Measurements from ENCODE around the gene TCIRG1.

- TF ChIP-seq, protein P1, sequence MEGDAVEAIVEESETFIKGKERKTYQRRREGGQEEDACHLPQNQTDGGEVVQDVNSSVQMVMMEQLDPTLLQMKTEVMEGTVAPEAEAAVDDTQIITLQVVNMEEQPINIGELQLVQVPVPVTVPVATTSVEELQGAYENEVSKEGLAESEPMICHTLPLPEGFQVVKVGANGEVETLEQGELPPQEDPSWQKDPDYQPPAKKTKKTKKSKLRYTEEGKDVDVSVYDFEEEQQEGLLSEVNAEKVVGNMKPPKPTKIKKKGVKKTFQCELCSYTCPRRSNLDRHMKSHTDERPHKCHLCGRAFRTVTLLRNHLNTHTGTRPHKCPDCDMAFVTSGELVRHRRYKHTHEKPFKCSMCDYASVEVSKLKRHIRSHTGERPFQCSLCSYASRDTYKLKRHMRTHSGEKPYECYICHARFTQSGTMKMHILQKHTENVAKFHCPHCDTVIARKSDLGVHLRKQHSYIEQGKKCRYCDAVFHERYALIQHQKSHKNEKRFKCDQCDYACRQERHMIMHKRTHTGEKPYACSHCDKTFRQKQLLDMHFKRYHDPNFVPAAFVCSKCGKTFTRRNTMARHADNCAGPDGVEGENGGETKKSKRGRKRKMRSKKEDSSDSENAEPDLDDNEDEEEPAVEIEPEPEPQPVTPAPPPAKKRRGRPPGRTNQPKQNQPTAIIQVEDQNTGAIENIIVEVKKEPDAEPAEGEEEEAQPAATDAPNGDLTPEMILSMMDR (IDR thresholded peaks at IDR 0.05): no peak
- no peak for TF ChIP-seq POLR2A (IDR thresholded peaks at IDR 0.05)
Observed at GRCh38 chr11:67996051-67996450, 42.8 kb upstream of the TCIRG1 start.

All from breast epithelium (tissue), 3 donors.